ENCODE measurements around the gene IGF2R. TPM values are rescaled to one million over a fixed set of nuclear protein-coding genes. Genes with fewer than 3 reads are reported as not detected.
"Not testable (repeated sequence)": the region's sequence is repeated elsewhere in the genome, so short reads cannot be mapped to it uniquely, and the experiment has no call there.

Gene IGF2R
- total RNA-seq, 1 experiment from 2014 or later = 51.2 TPM

GRCh38 chr6:160076009-160076408 lies 107.1 kb downstream of the IGF2R start:
- DNase-seq (ENCODE audit: low spot score) = no peak

- no peak for DNase-seq (ENCODE audit: low spot score)
These were observed 108.1 kb downstream of the IGF2R start for GRCh38 chr6:160077024-160077423.

GRCh38 chr6:160077526-160077925 lies 108.6 kb downstream of the IGF2R start:
- no peak for DNase-seq (ENCODE audit: low spot score)

DNA sequence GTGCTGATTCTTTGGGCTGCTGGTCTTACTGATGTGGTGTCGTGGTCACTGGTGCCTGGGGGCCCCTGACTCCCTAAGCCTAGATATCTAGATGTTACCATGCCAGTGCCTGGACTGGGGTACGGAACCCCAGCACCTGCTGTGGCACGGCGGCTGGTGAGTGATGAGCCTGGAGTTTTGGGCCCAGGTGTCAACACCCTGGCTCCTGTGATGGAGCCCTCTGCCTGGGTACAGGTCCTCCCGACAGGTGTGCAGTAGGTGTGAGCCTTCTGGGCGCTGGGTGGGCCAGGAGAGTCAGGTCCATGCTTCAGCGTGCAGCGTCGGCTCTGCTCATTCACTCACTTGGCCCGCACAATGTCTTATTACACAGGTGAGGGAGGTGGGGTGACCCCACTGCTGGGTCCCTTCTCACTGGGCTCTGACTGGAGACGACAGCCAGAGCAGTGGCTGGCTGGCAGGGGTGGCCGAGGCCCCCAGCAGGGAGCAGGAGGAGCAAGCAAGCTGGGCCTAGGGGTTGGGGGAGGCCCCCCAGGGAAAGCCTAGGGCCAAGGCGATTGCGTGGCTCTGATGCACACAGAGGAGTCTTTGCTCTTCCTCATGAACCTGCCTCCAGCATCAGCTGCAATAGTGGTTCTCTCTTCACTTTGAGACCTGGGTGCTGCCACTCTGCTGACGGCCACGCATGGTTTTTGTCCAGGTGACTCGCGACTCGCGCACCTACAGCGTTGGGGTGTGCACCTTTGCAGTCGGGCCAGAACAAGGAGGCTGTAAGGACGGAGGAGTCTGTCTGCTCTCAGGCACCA lies 110.2 kb downstream of the IGF2R start:
- DNase-seq (ENCODE audit: low spot score) = no peak

- DNase-seq (ENCODE audit: low spot score) = no peak
These were observed 110.8 kb downstream of the IGF2R start for GRCh38 chr6:160079686-160080043.

DNA sequence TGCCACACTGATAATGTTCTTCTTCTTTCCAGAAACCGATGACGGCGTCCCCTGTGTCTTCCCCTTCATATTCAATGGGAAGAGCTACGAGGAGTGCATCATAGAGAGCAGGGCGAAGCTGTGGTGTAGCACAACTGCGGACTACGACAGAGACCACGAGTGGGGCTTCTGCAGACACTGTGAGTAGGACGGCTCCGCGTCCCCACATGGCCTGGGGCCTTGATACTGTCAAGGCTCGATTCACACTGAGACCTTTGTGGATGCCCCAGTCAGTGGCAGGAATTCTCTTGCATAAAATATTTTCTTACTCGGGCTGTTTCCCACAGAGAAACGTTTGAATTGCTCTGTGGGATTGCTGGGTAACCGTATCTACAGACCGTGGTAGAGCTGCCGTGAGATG lies 111.2 kb downstream of the IGF2R start:
- no peak for DNase-seq (ENCODE audit: low spot score)

GRCh38 chr6:160081398-160081797 lies 112.5 kb downstream of the IGF2R start:
- no peak for DNase-seq (ENCODE audit: low spot score)

GRCh38 chr6:160082627-160083026 lies 113.7 kb downstream of the IGF2R start:
- no peak for DNase-seq (ENCODE audit: low spot score)

GRCh38 chr6:160084198-160084776 lies 115.4 kb downstream of the IGF2R start:
- no peak for DNase-seq (ENCODE audit: low spot score)

DNA sequence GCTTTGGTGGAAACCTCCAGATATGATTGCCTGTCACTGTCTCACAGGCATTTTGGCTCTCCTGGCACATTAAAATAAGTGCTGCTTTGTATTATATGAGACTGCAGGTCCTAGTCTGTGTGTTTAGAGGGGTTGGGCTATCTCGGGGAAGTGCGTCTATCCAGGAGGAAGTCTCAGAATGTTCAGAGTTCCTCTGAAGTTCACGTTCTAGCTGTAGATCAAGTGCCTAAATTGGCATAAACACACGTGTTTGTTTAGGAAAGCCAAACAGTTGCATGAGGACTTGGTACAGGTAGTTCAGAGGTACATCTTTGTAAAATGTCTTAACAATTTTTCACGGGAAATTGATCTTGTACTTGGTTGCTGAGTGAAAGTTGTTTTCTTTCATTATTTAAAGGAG lies 116.3 kb downstream of the IGF2R start:
- no peak for DNase-seq (ENCODE audit: low spot score)

DNA sequence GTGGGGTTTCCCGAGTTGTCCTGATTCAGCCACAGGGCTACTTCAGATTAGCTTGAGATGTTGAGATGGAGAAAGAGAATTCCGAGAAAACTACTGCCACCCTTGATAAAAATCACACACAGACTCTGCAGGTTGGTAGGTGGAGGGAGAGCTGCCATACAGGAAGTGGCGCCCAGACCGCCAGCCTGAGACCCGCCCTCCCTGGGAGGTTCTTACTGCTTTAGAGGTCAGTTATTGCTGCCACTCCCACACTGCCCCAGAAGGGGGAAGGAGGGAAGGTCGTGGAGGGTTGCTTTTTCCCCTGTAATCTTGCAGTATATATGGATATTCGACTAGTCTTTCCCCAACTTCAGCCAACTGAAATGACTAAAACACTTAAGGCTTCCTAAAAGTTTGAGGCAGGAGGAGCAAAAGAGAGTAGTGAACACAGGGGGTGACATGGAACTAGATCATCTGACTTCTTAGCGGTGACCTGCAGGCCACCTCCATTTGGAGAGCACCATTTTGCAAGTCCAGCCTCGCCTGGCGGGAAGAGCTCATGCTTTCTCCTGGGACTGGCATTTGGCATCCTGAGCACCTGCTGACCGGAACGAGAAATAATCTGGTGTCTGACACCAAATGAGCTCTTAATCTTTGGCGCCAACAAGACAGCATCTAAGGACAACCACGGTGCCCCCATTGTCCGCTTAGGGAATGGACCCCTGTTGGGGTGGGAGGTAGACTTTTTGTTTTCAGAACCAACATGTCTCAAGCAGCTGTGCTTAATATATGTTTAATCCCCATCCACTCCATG lies 117.0 kb downstream of the IGF2R start:
- no peak for DNase-seq (ENCODE audit: low spot score)

DNA sequence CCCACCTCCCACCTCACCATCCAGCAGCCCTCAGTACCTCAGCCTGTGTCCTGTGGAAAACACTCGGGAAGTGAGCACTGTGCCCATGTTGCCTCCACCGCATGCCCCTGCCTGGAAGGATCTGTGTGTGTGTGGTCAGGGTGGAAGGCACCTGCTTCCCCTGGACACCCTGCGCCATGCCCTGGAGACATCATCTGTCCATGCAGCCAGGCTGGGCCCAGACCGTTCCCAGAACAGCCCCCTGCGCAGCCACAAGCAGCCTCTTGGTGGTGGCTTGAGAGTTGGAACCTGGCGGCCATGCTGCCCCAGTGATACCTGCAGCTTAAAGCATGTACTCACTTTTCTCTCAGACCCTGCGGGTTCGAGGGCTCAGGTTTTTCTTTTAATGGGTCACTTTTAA lies 117.9 kb downstream of the IGF2R start:
- DNase-seq (ENCODE audit: low spot score) = no peak

GRCh38 chr6:160088069-160088783 lies 119.3 kb downstream of the IGF2R start:
- peak; percentile 57 for DNase-seq (ENCODE audit: low spot score)

DNA sequence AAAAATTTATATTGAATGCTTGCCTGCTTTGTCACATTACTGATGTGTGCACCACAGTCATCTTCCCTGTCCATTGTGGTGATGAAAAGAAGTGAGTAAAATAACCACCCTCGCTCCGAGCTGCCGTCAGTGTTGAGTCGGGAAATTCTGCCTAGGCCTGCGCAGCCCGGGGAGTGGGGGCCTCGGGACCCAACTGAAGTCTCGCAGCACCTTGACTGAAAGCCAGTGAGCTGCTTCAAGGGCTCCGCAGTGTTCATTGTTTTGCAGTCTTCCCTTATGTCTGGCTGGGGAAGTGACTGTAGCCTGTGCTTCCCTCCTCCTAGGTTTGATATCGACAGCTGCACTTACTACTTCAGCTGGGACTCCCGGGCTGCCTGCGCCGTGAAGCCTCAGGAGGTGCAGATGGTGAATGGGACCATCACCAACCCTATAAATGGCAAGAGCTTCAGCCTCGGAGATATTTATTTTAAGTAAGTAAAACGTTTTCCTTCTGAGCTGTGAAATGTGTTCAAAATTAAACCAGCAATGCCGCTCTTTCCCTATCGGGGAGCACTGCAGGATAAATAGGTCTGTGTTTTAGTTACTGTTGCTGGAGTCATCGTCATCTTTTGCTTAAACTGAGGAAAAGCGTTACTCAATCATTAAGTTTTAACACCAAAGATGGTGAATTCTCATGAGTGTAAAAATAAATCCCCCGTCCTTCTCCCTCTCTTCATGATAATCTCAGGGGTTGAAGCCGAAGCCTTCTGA lies 120.1 kb downstream of the IGF2R start:
- no peak for DNase-seq (ENCODE audit: low spot score)

DNA sequence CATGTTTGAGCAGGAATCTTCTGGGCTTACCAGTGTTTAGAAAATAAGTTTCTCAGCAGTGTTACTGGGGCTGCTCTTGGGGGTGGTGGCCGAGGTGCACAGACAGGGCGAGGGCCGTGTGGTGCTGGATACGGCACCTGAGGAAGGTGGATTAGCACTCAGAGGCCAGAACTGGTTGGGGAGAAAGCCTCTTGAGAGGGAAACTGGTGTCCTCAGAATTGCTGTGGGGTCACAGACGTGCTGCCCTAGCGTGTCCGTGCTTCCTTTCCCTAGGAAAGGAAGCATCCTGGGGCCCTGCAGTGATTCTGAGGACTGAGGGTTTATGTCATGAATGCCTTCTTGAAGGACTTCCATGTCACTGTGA lies 120.6 kb downstream of the IGF2R start:
- DNase-seq (ENCODE audit: low spot score) = no peak

GRCh38 chr6:160090442-160091239 lies 121.8 kb downstream of the IGF2R start:
- DNase-seq (ENCODE audit: low spot score) = not testable (repeated sequence)

DNA sequence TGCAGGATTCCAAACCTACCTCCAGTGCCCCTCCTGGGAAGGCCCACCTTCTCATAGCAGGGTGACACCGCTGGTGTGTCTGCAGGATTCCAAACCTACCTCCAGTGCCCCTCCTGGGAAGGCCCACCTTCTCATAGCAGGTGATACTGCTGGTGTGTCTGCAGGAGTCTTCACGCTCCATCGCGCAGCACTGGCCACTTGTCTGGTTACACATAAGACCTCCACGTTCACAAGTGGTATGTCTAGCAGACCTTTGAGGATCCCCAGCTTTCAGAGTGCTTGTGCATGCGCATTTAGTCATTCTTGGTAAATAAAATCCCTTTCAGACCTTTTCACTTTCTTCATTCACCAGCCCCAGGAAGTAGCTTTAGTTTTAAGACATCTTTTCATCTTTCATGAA lies 123.3 kb downstream of the IGF2R start:
- DNase-seq (ENCODE audit: low spot score) = not testable (repeated sequence)

GRCh38 chr6:160092602-160093001 lies 123.7 kb downstream of the IGF2R start:
- no peak for DNase-seq (ENCODE audit: low spot score)

- no peak for DNase-seq (ENCODE audit: low spot score)
These were observed 124.2 kb downstream of the IGF2R start for GRCh38 chr6:160093061-160093460.

GRCh38 chr6:160093946-160094345 lies 125.1 kb downstream of the IGF2R start:
- DNase-seq (ENCODE audit: low spot score) = no peak

Measured in HT-29 (cell line).